Measurements from ENCODE around the gene LSM14B.

LSM14B gene

GRCh38 chr20:62163986-62164762 is 41.9 kb downstream of the LSM14B start:
- ATAC-seq (ENCODE audit: insufficient read depth, low read depth) (no peak), DNase-seq (no peak)
- no peaks in the 10 kb centered on the region for H3K4me1 ChIP-seq (ENCODE audit: insufficient read depth, low read length)
- no peaks in the 10 kb centered on the region for H3K9me3 ChIP-seq (ENCODE audit: insufficient read depth, low read length, severe bottlenecking)
- TF ChIP-seq CTCF (IDR thresholded peaks at IDR 0.05; ENCODE audit: borderline replicate concordance, extremely low read depth, low read length, poor library complexity, severe bottlenecking) (no peak), EZH2 (IDR thresholded peaks at IDR 0.05; ENCODE audit: borderline replicate concordance, low read depth, low read length, severe bottlenecking) (no peak)
- H2AFZ ChIP-seq (ENCODE audit: low read depth, low read length): no peak overlapping the region
- H3K36me3 ChIP-seq (ENCODE audit: insufficient read depth, low read length): peaks cover 89% of the 10 kb centered on the region
- H3K27ac ChIP-seq (ENCODE audit: low read length): no peak overlapping the region
- peaks cover 29% of the 10 kb centered on the region for H4K20me1 ChIP-seq (ENCODE audit: insufficient read depth, low read length)
- H3K27me3 ChIP-seq (ENCODE audit: insufficient read depth, low read length, poor library complexity): no peaks in the 10 kb centered on the region
- H3K4me3 ChIP-seq (ENCODE audit: low read depth in 1 of 2, low read length in 2 of 2): no peak overlapping the region
- peaks cover 8% of the 10 kb centered on the region for H3K79me2 ChIP-seq (ENCODE audit: insufficient read depth, low read length)
- no peak overlapping the region for H3K9ac ChIP-seq (ENCODE audit: low read depth, low read length)
- H3K4me2 ChIP-seq (ENCODE audit: insufficient read depth, low read length): no peak overlapping the region

GRCh38 chr20:62164879-62165761 is 42.8 kb downstream of the LSM14B start:
- ATAC-seq (ENCODE audit: insufficient read depth, low read depth) (no peak), DNase-seq (no peak)
- Histone ChIP-seq H3K9ac (ENCODE audit: low read depth, low read length) (no peak overlapping the region), H3K27me3 (ENCODE audit: insufficient read depth, low read length, poor library complexity) (no peaks in the 10 kb centered on the region), H3K4me1 (ENCODE audit: insufficient read depth, low read length) (no peaks in the 10 kb centered on the region), H3K4me3 (ENCODE audit: low read depth in 1 of 2, low read length in 2 of 2) (no peak overlapping the region), H3K79me2 (ENCODE audit: insufficient read depth, low read length) (no peaks in the 10 kb centered on the region), H3K9me3 (ENCODE audit: insufficient read depth, low read length, severe bottlenecking) (no peaks in the 10 kb centered on the region), H2AFZ (ENCODE audit: low read depth, low read length) (no peak overlapping the region), H4K20me1 (ENCODE audit: insufficient read depth, low read length) (peaks cover 23% of the 10 kb centered on the region; the same call in 1 of the 2 replicates), H3K27ac (ENCODE audit: low read length) (no peak overlapping the region), H3K36me3 (ENCODE audit: insufficient read depth, low read length) (peaks cover 87% of the 10 kb centered on the region), H3K4me2 (ENCODE audit: insufficient read depth, low read length) (no peak overlapping the region)
- no peak for TF ChIP-seq EZH2 (IDR thresholded peaks at IDR 0.05; ENCODE audit: borderline replicate concordance, low read depth, low read length, severe bottlenecking)

GRCh38 chr20:62165762-62166399 is 43.6 kb downstream of the LSM14B start:
- no peaks in the 10 kb centered on the region for H3K27me3 ChIP-seq (ENCODE audit: insufficient read depth, low read length, poor library complexity)
- H3K9ac ChIP-seq (ENCODE audit: low read depth, low read length): no peak overlapping the region
- no peaks in the 10 kb centered on the region for H3K4me1 ChIP-seq (ENCODE audit: insufficient read depth, low read length)
- no peak overlapping the region for H3K27ac ChIP-seq (ENCODE audit: low read length)
- H2AFZ ChIP-seq (ENCODE audit: low read depth, low read length): no peak overlapping the region
- no peak overlapping the region for H3K4me3 ChIP-seq (ENCODE audit: low read depth in 1 of 2, low read length in 2 of 2)
- no peak for DNase-seq
- peaks cover 23% of the 10 kb centered on the region; the same call in 1 of the 2 replicates for H4K20me1 ChIP-seq (ENCODE audit: insufficient read depth, low read length)
- H3K36me3 ChIP-seq (ENCODE audit: insufficient read depth, low read length): peaks cover 82% of the 10 kb centered on the region
- TF ChIP-seq CTCF (IDR thresholded peaks at IDR 0.05; ENCODE audit: borderline replicate concordance, extremely low read depth, low read length, poor library complexity, severe bottlenecking) (no peak), EZH2 (IDR thresholded peaks at IDR 0.05; ENCODE audit: borderline replicate concordance, low read depth, low read length, severe bottlenecking) (no peak)
- H3K4me2 ChIP-seq (ENCODE audit: insufficient read depth, low read length): no peak overlapping the region
- no peaks in the 10 kb centered on the region for H3K9me3 ChIP-seq (ENCODE audit: insufficient read depth, low read length, severe bottlenecking)
- no peak for ATAC-seq (ENCODE audit: insufficient read depth, low read depth)
- no peaks in the 10 kb centered on the region for H3K79me2 ChIP-seq (ENCODE audit: insufficient read depth, low read length)
